ENCODE results near the gene CHAD.
"Not testable (repeated sequence)": the region's sequence is repeated elsewhere in the genome, so short reads cannot be mapped to it uniquely, and the experiment has no call there.

The CHAD gene

GRCh38 chr17:50440172-50440837 lies 28.4 kb downstream of the CHAD start:
- Mint-ChIP-seq H3K4me1 (peaks cover 6% of the 10 kb centered on the region), H3K4me3 (no peak overlapping the region), H3K27ac (no peak overlapping the region), H3K27me3 (no peaks in the 10 kb centered on the region), H3K36me3 (peaks cover 12% of the 10 kb centered on the region), H3K9me3 (no peaks in the 10 kb centered on the region)
- no peak for ATAC-seq

GRCh38 chr17:50439008-50439407 lies 29.7 kb downstream of the CHAD start:
- Mint-ChIP-seq H3K36me3 (peaks cover 12% of the 10 kb centered on the region), H3K27ac (no peak overlapping the region)
- ATAC-seq, result no peak

GRCh38 chr17:50437409-50437808 lies 31.3 kb downstream of the CHAD start:
- Mint-ChIP-seq H3K4me1 (peaks cover 6% of the 10 kb centered on the region), H3K9me3 (no peaks in the 10 kb centered on the region), H3K36me3 (peaks cover 12% of the 10 kb centered on the region), H3K27ac (no peak overlapping the region), H3K4me3 (no peak overlapping the region), H3K27me3 (no peaks in the 10 kb centered on the region)
- no peak for ATAC-seq

More at GRCh38 chr17:50439008-50439407, 29.7 kb downstream of the CHAD start:
- Mint-ChIP-seq H3K9me3 (no peaks in the 10 kb centered on the region), H3K27me3 (no peaks in the 10 kb centered on the region), H3K4me3 (no peak overlapping the region), H3K4me1 (peaks cover 6% of the 10 kb centered on the region)

DNA sequence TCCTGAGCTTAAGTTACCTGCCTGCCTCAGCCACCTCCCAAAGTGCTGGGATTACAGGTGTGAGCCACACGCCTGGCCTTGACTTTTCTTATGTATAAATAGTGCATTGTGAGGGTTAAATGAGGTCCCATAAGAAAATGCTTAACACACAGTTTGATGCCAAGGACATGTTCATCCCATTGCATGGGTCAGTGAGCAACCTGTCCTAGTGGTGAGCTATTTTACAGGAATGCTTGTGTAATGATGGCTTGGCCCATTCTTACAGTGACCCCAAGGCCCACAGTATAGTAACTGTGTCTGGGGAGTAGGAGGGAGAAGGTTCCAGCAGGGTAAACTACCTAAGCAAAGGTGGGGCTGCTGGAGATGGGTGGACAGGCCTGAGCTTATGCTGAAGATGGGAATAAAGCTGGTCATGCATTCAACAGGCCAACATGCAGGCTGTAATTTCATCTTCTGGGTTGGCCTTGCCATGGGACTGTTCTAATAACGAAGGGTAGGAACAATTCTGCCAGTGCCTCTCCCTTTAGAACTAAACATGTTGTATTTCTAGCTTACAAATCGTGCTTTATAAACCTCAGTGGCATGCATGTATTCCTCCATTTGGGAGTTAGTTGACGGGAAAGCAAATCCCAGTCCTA lies 36.4 kb downstream of the CHAD start:
- H3K4me3 Mint-ChIP-seq, result no peak overlapping the region
- H3K36me3 Mint-ChIP-seq, result peaks cover 11% of the 10 kb centered on the region
- no peaks in the 10 kb centered on the region for H3K27me3 Mint-ChIP-seq
- ATAC-seq, result no peak
- peak overlapping the region; percentile 23 for H3K27ac Mint-ChIP-seq
- peaks cover 31% of the 10 kb centered on the region for H3K4me1 Mint-ChIP-seq
- no peaks in the 10 kb centered on the region for H3K9me3 Mint-ChIP-seq

DNA sequence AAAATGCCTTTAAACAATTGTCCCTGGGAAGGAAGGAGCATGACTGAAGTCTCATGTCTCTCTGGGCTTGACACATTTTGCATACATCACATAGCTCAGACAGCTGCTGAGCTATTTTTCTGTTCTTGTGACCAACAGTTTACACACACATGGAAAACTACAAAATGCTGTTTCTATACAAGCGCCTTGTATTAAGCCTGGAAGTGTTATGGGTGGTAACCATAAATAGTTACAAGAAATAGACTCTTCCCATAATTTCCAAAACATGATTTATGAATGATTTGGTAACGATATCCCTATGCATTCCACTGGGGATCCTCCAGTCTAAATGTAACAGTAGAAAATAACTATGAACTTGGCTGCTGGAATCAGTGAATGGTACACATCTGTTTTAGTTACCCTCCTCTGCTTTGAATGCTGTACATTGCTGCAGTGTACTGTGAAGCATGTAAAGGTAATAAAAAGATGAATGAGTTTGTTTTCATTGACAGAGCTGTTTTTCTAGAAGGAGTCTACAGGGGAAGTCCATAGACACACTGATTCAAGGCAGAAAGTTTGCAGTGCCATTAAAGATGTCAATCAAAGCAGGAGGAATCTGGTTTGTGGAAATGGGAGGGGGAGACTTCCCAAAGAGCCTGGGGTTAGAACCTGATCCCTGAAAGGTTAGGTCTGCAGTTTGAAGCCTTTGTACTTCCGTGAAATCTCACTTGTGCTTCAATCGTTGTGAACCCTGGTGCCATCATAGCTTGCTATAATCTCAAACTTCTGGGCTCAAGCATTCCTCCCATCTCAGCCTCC lies 37.7 kb downstream of the CHAD start:
- H3K4me1 Mint-ChIP-seq, result peaks cover 39% of the 10 kb centered on the region
- H3K36me3 Mint-ChIP-seq, result peaks cover 5% of the 10 kb centered on the region
- H3K9me3 Mint-ChIP-seq, result no peaks in the 10 kb centered on the region
- H3K27ac Mint-ChIP-seq, result peak overlapping the region; percentile 23
- ATAC-seq, result no peak
- no peak overlapping the region for H3K4me3 Mint-ChIP-seq
- no peaks in the 10 kb centered on the region for H3K27me3 Mint-ChIP-seq

- no peaks in the 10 kb centered on the region for H3K9me3 Mint-ChIP-seq
- ATAC-seq, result no peak
- H3K36me3 Mint-ChIP-seq, result peaks cover 5% of the 10 kb centered on the region
- peaks cover 51% of the 10 kb centered on the region for H3K4me1 Mint-ChIP-seq
- no peak overlapping the region for H3K4me3 Mint-ChIP-seq
- no peaks in the 10 kb centered on the region for H3K27me3 Mint-ChIP-seq
- H3K27ac Mint-ChIP-seq, result peak overlapping the region; percentile 14
These were observed 38.9 kb downstream of the CHAD start for GRCh38 chr17:50429793-50430192.

DNA sequence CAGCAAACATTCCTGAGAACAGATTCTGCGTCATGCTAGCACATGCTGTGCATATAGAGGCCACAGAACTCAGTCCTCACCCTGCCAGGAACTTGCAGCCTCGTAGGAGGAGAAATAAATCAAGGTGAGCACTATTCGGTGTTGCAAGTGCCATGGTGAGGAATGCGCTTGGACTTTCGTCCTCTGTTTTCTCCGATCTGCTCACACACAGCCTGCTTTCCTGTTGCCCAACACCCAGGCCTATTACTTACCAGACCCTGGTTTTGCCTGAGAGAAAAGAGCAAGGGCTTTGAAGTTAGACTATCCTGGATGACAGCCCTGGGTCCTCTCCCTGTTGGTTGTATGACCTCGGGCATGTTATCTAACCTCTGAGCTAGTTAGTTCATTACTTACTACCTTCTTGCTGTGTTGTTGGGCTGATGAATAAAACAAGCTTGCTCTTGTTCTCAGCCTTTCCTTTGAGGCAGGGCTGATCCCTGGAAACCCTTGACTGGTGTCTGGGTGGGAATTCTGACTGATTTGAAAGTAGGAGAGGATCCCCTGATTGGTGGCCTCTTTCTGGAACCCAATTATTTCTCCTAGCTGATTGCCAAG lies 39.8 kb downstream of the CHAD start:
- no peak overlapping the region for H3K4me3 Mint-ChIP-seq

GRCh38 chr17:50428126-50428525 lies 40.6 kb downstream of the CHAD start:
- H3K36me3 Mint-ChIP-seq, H3K4me3 Mint-ChIP-seq, H3K9me3 Mint-ChIP-seq, ATAC-seq, H3K27me3 Mint-ChIP-seq: not testable (repeated sequence)
- Mint-ChIP-seq H3K4me1 (peaks cover 58% of the 10 kb centered on the region), H3K27ac (peak overlapping the region; percentile 88)

More for the DNA sequence above, 39.8 kb downstream of the CHAD start:
- Mint-ChIP-seq H3K9me3 (no peaks in the 10 kb centered on the region), H3K27me3 (no peaks in the 10 kb centered on the region), H3K27ac (no peak overlapping the region), H3K36me3 (peaks cover 5% of the 10 kb centered on the region), H3K4me1 (peaks cover 54% of the 10 kb centered on the region)
- no peak for ATAC-seq

GRCh38 chr17:50426814-50427787 lies 41.6 kb downstream of the CHAD start:
- Mint-ChIP-seq H3K4me3 (peak overlapping the region; percentile 82), H3K27ac (peak overlapping the region; percentile 88), H3K4me1 (peaks cover 56% of the 10 kb centered on the region), H3K27me3 (no peaks in the 10 kb centered on the region), H3K9me3 (no peaks in the 10 kb centered on the region), H3K36me3 (peaks cover 5% of the 10 kb centered on the region)
- peak; percentile 53 for ATAC-seq

DNA sequence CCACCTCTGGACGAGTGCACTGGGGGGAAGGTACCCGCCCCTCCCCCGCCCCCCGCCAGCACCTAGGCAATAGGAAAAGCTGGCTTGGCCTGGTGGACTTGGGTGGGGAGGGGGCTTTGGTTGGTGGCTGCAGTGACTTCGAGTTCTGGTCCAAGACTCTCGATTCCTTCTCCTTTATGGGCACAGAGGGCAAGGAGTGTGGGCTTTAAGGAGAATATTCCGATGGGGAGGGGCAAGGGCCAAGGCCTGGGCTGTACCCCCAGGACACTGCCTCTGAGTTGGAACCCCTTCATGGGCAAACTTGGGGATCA lies 42.3 kb downstream of the CHAD start:
- Mint-ChIP-seq H3K9me3 (no peaks in the 10 kb centered on the region), H3K4me3 (peak overlapping the region; percentile 82), H3K4me1 (peaks cover 54% of the 10 kb centered on the region), H3K27me3 (no peaks in the 10 kb centered on the region), H3K27ac (peak overlapping the region; percentile 88), H3K36me3 (no peaks in the 10 kb centered on the region)
- no peak for ATAC-seq

GRCh38 chr17:50425682-50426471 lies 42.8 kb downstream of the CHAD start, which contains the start of gene ACSF2:
ACSF2 (plus strand) TSS chr17:50426218; CDS start chr17:50426262, 44 bp downstream.
- H3K27me3 Mint-ChIP-seq, result no peaks in the 10 kb centered on the region

GRCh38 chr17:50424996-50425681 lies 43.5 kb downstream of the CHAD start:
- Mint-ChIP-seq H3K27me3 (no peaks in the 10 kb centered on the region), H3K27ac (peak overlapping the region; percentile 88)

More at GRCh38 chr17:50425682-50426471, 42.8 kb downstream of the CHAD start, which contains the start of gene ACSF2:
- H3K4me3 Mint-ChIP-seq, result peak within 1 kb of the TSS; percentile 95
- ATAC-seq, result peak; percentile 90
- H3K9me3 Mint-ChIP-seq, result no peaks in the 10 kb centered on the region
- no peaks in the 10 kb centered on the region for H3K36me3 Mint-ChIP-seq
- H3K4me1 Mint-ChIP-seq, result peaks cover 59% of the 10 kb centered on the region
- H3K27ac Mint-ChIP-seq, result peak within 1 kb of the TSS; percentile 88

DNA sequence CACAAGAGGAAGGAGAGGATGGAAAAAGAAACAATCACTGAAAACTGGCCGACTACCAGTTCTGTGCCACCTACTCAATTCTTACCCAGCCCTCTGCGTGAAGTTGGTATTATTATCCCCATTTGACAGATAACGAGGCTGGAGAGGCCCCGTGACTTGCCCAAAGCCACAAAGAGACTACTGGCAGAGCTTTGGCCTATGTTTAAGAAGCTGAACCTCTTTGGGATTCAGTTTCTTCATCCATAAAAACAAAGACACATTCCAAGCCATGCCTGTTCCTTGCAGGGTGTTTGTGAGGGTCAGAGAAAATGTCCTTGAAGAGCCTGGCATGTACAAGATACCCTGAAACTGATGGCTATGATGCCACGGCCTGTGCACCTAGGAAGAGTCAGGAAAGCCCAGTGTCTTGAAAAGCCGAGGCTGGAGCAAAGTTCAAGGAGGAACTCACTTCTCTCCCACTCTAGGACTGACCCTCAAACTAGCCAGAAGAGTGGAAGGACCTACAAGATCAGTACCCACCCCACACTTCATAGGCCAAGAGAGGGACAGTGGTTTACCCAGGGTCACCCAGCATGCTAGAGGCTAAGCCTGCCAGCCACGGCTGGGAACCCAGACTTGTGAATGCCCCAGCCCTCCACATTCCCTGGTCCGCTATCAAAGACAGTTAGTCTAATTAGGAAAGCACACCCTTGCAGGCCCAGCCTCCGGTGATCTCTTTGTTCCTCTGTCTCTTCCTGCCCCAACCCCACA lies 44.3 kb downstream of the CHAD start:
- Mint-ChIP-seq H3K27ac (peak overlapping the region; percentile 88), H3K4me1 (peaks cover 59% of the 10 kb centered on the region), H3K36me3 (no peaks in the 10 kb centered on the region), H3K9me3 (peaks cover under 1% of the 10 kb centered on the region), H3K27me3 (no peaks in the 10 kb centered on the region), H3K4me3 (no peak overlapping the region)
- no peak for ATAC-seq

More at GRCh38 chr17:50424996-50425681, 43.5 kb downstream of the CHAD start:
- peak; percentile 13 for ATAC-seq
- H3K9me3 Mint-ChIP-seq, result no peaks in the 10 kb centered on the region
- H3K4me1 Mint-ChIP-seq, result peaks cover 64% of the 10 kb centered on the region
- H3K4me3 Mint-ChIP-seq, result peak overlapping the region; percentile 95
- H3K36me3 Mint-ChIP-seq, result no peaks in the 10 kb centered on the region

Data from stimulated activated memory B cell treated with anti-CD40 and anti-IgM and Interleukin-4, amounts not matched to agents 10 μg/mL and 1 μg/mL and 100 μg/mL, for 72 hours (primary cell).